Right cardiac atrium (tissue), 5 donors: ENCODE data around the gene MEF2D. TPM values are rescaled to one million over a fixed set of nuclear protein-coding genes. Genes with fewer than 3 reads are reported as not detected.

Source experiments
- ATAC-seq, 2 donors: fragments of 200-7000 bp; cut with Tn5 transposase; one replicate each; pipeline versions ENCODE4 v1.8.0 to v1.9.1; 2020; ENCODE audit warnings: moderate library complexity in 2 of 2, mild to moderate bottlenecking in 1 of 2
- DNase-seq, 3 donors: peaks; one replicate each; pipeline ENCODE4 v3.0.0-alpha.2; 2020
- H3K27ac ChIP-seq: one replicate; pipeline ENCODE4 v1.5.1; 2013; ENCODE audit warnings: mild to moderate bottlenecking, low read length, control low read depth, moderate library complexity
- H3K27me3 ChIP-seq: one replicate; pipeline ENCODE4 v1.6.1; 2013; ENCODE audit not compliant: control insufficient read depth, insufficient read depth
- H3K4me1 ChIP-seq: one replicate; pipeline ENCODE4 v1.6.1; 2013; ENCODE audit warnings: low read length; ENCODE audit not compliant: control insufficient read depth, insufficient read depth
- H3K4me3 ChIP-seq: one replicate; pipeline ENCODE4 v1.5.1; 2013; ENCODE audit warnings: low read length, control low read depth
- H3K9me3 ChIP-seq: one replicate; pipeline ENCODE4 v1.6.1; 2013; ENCODE audit warnings: low read length; ENCODE audit not compliant: control insufficient read depth
- WGBS: extraction: QIAGEN DNeasy Blood & Tissue Kit; methylation state at CpG from one replicate; pipeline ENCODE4 v1.1.7; 2013; 5-methylcytosine and 5-hydroxymethylcytosine counted together
- intact Hi-C, 4 donors: fragments of 100-400 bp; cut with DNase I; formaldehyde crosslinking; loops; one replicate each; pipeline versions ENCODE4 v1.11.0 to v1.14.0; 2022 to 2023
- polyA plus RNA-seq: library from polyadenylated mRNA; stranded (reverse); fragments of 200-250 nt; gene quantifications from one replicate; pipeline ENCODE4 v1.2.3, GENCODE V29; 2013
- total RNA-seq, 4 donors: library from RNA; stranded (reverse); fragmentation: NEBNext Ultra II Directional; extraction: Animal tissue kit (Norgen Biotek cat#: 25700); gene quantifications; one replicate each; pipeline ENCODE4 v1.2.1, GENCODE V29; 2021
- donor health status: healthy with polysubstance abuse.
- donor health status: DM: no; HTN: yes; CAD: no.
- donor health status: DM: no; HTN: no; CAD: no.
- donor health status: DM: no; HTN: yes; CAD: no; lungs with severe emphysema.
- donor health status: DM: yes; HTN: yes; CAD: no.

MEF2D gene
- total and polyA plus RNA-seq, 5 donors: 53.0 to 99.2 (median 89.1) TPM

DNA sequence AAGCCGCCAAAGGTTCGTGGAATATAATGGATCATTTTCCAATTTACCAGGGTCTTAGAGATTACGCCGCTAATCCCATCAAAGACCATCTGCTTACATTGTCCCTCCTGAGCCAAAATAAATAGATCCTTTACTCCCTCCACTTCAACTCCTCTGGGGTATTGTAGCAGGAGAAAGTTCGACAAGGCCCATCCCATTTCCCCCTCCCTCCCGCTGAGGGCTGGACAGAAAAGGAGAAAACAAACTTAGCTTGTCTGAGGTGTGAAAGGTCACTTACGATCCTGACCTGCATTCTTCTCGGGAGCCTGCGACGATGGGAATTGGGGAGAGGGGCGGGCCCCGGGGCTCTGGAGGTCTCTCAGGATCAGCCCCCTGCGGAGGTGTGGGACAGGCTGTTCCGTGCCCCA is 60.8 kb downstream of the MEF2D start:
- ATAC-seq (no peak), DNase-seq (no peak)
- H3K27me3 ChIP-seq: no peaks in the 10 kb centered on the region
- intact Hi-C loops: loop anchor here in 1 of 4 donors (5.0 kb wide), 1 partner anchor 52 kb away; no protein-coding TSS in a partner anchor
- peaks cover 7% of the 10 kb centered on the region for H3K4me1 ChIP-seq
- H3K9me3 ChIP-seq: no peaks in the 10 kb centered on the region
- H3K27ac ChIP-seq: no peak overlapping the region
- H3K4me3 ChIP-seq: no peak overlapping the region
- WGBS: 12% methylated on average over 14 of the region's 14 CpGs

DNA sequence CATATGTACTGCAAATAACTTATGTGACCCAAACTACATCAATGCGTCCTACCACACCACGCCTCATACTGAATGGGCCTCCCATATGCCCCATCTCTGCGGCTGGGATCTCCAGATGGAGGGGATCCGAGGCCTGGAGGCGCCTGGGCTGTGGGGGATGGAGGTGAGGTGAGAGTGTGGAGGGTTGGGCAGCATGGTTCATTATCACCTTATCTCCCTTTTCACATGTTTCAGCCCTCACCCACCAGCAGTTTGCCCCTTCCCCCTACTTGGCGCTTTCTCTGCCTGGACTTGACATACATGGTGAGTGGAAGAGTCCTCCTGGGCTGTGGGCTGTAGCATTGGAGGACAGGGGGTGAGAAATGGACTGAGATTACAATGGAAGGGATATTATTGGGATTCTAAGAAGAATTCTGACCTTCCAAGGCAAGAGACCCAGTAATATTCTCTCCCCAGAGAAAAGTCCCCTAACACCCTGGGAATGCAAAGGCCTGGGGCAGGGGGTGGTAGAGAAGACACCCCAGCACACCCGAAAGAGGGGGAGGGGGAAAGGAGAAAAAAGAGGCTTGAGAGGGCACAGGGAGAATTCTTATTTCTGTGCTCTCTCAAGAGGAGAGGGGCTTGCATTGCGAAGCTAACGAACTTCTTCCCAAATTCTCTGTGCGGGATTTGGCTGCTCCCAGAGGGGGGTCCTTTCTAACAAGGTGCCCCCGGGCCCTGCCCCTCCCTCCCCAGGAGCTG is 61.4 kb downstream of the MEF2D start:
- H3K27me3 ChIP-seq: no peaks in the 10 kb centered on the region
- intact Hi-C loops: no loop called here
- H3K27ac ChIP-seq: no peak overlapping the region
- H3K4me1 ChIP-seq: peaks cover 7% of the 10 kb centered on the region
- 37% methylated on average over 11 of the region's 11 CpGs for WGBS
- no peak for ATAC-seq
- H3K9me3 ChIP-seq: no peaks in the 10 kb centered on the region
- DNase-seq: no peak
- H3K4me3 ChIP-seq: no peak overlapping the region

DNA sequence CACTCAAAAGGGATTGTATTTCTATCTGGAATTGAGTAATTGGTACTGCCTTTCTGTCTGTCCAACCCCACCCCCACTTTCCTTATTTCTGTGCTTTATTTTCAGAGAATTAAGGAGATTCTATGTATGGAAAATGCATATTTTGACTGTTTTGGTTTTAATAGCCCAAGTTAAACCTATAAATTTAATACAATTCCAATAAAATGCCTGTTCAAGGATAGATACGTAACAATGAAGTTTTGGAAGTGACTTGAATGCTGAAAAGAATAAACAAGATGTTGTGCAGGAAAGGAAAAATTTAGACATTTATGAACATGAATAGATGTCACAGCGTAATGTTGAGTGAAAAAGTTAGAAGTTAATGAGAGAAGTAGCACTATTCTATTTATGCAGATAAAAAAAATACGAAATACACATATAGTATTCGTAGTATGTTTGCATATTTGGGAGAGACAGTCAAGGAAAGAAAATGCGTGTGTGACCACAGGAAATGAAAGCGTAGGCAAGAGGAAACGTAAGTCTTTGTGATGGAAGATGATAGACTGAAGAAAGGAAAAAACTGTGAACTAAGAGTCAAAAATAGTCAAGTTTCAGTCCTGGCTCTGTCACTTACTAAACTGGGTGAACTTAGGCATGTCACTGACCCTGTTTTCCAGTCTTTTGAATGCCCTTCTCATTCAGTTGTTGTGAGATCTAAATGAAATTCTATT is 62.1 kb downstream of the MEF2D start:
- H3K27me3 ChIP-seq: no peaks in the 10 kb centered on the region
- intact Hi-C loops: no loop called here
- no peak for DNase-seq
- H3K4me3 ChIP-seq: no peak overlapping the region
- no peaks in the 10 kb centered on the region for H3K9me3 ChIP-seq
- WGBS: 48% methylated on average over 7 of the region's 7 CpGs
- ATAC-seq: no peak
- no peak overlapping the region for H3K27ac ChIP-seq
- H3K4me1 ChIP-seq: peaks cover 7% of the 10 kb centered on the region

DNA sequence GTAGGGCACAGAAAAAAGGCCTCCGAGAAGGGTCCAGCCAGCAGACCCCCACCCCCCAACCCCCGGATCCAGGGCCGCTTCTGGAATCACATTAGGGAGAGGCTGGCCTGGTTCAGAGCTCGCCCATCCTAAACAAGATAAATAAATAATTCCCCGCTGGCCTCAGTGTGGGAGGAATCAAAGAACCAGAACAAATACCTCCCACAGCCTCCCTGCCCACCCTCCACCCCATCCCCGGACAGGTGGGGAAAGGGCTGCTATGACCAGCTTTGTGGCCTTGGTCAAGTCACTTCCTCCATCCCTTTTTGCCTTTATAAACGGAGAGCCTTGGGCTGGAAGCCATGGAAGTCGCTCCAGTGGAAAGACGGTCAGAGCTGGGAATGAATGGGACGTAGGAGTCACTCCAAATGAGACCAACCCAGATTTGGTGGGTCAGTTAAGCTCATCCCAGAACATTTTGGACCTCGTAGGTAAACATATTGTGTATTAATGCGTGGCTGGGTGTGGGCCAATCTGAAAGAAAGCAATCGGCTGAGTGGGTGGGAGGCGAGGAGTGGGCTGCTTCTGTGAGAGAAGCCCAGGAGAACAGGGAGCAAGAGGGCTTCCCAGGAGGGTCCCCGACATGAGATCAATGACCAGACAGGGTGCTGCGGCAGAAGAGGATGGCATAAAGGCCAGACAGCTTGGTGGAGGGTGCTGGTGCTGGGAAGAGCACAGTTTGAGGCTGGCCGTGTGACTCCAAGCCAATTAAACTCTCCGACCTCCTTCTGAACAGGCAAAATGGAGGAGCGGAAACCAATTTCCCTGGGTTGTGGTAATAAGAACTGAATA is 63.3 kb downstream of the MEF2D start:
- intact Hi-C loops: no loop called here
- no peak overlapping the region for H3K27ac ChIP-seq
- H3K9me3 ChIP-seq: no peaks in the 10 kb centered on the region
- H3K4me3 ChIP-seq: no peak overlapping the region
- H3K27me3 ChIP-seq: no peaks in the 10 kb centered on the region
- DNase-seq: no peak
- ATAC-seq: no peak
- peaks cover 7% of the 10 kb centered on the region for H3K4me1 ChIP-seq
- WGBS: 25% methylated on average over 19 of the region's 19 CpGs

DNA sequence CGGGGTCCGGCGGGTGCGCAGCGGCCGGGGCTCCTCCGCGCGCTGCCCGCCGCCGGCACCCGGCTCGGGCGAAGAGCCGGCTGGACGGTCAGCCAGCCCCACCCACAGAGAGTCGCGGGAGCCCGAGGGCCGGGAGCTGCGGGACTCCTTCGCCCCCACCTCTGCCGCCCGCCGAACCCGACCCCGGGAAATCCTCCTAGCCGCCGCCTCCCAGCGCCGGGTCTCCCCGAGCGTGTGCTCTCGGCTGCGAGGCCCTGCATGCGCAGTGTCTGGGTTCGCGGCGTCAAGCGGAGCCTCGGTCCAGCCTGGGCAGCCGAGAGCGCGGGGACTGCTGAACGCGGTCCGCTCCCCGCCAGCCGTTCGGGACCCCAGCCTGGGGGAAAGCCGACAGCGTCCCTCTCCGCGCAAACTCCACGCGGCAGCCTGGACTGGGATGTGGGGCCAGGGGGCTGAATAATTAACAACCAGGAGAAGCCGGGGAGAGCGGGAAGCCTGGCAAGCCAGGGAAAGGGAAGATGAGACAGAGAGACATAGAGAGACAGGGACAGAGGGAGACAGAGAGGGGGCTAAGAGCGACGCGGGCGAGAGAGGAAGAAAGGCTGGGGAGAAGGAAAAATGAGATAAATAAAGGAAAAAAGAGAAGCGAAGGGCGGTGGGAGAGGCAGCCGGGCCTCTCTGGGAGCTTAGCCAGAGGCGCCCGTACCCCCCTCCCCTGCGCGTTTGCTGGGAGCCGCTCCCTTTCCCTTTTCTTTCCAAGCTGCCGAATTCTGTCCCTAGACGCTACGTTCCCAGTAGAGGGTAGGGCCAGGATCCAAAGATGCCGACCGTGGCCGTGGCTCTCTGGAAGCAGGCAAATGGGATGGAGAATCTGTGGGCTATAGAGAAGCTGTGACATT is 64.2 kb downstream of the MEF2D start:
- ATAC-seq: peak in 1 of 2 donors; percentile 29
- Histone ChIP-seq H3K4me3 (peak overlapping the region; percentile 52), H3K4me1 (peaks cover 7% of the 10 kb centered on the region), H3K27ac (no peak overlapping the region), H3K27me3 (no peaks in the 10 kb centered on the region), H3K9me3 (no peaks in the 10 kb centered on the region)
- WGBS: 2% methylated on average over 77 of the region's 77 CpGs
- DNase-seq: peak in 1 of 3 donors; percentile 47
- intact Hi-C loops: no loop called here

DNA sequence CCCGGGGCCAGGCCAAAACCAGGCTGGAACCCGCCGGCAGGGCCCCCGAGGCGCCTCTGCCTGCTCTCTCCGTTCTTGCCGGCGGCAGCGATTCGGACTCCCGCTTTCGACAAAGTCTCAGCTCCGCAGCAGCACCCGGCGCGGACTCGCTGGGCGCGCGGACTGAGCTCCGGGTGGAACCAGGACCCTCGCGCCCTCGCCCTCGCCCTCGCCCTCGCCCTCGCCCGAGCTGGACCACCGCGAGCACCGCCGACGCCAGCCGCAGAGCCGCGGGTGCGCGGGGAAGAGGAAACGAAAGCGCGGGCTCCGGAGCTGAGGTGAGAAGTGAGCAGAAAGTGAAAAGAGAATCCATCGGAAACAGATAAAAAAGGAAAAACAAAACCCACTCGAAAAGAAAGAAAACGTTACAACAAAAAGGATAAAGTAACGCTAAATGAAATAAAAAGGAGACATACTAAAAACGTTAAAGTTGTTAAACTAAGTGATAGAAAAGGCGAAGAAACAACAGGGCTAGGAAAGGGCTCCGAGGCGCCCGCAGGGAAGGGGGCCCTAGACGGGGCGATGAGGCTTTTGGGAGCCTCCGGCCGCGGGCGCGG is 64.9 kb downstream of the MEF2D start:
- ATAC-seq: no peak
- intact Hi-C loops: no loop called here
- no peaks in the 10 kb centered on the region for H3K27me3 ChIP-seq
- H3K4me3 ChIP-seq: peak overlapping the region; percentile 52
- peaks cover 7% of the 10 kb centered on the region for H3K4me1 ChIP-seq
- 6% methylated on average over 59 of the region's 59 CpGs for WGBS
- peak in 1 of 3 donors; percentile 48 for DNase-seq
- H3K9me3 ChIP-seq: no peaks in the 10 kb centered on the region
- H3K27ac ChIP-seq: no peak overlapping the region

DNA sequence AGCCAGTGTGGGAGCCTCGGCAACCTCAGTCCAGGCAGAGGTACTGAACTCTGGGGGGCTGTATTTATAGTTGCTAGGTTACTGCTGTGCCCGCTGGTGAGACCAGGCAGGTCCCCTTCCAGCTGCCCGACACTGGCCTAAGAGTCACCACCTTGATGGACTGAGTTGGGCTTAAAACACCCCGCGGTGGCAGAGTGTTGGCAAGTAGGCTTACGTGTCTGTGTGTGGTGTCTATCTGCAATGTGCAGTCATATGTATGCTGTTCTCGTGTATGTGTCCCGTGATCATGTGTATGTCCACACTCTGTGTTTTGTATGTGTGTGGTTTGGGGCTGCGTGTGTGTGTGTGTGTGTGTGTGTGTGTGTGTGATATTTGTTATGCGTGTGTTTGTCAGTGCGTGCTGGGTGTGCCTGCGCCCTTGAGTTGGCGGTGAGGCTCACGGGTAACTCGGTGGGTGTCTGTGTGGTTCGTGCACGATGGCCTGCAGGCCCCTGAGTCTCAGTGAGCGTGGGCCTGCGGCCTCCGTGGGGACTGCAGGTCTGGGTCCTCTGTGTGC is 65.5 kb downstream of the MEF2D start:
- Histone ChIP-seq H3K4me1 (peaks cover 7% of the 10 kb centered on the region), H3K9me3 (no peaks in the 10 kb centered on the region), H3K4me3 (peak overlapping the region; percentile 52), H3K27ac (no peak overlapping the region), H3K27me3 (no peaks in the 10 kb centered on the region)
- ATAC-seq: peak in 1 of 2 donors; percentile 30
- no peak for DNase-seq
- WGBS: 36% methylated on average over 20 of the region's 20 CpGs
- intact Hi-C loops: no loop called here

DNA sequence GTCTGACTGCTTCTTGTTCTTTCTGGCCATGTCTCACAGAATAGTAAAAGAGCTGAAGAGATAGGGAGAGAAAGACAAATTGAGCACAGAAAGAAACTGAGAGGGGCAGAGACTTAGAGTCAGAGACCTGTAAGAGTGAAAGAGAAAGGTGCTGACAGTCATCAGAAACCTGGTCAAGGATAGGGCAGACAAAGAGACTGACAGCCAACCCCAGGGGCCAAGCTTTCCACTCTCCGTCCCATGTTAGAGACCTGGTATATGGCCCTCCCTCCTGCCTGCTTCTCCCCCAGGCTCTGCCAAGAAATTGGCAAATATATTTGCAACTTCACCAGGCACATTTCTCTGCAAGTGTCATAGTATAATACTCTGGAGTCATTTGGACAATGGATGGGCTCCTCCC is 67.0 kb downstream of the MEF2D start:
- no peak overlapping the region for H3K27ac ChIP-seq
- WGBS: 68% methylated on average over 1 of the region's 1 CpG
- no peaks in the 10 kb centered on the region for H3K9me3 ChIP-seq
- H3K27me3 ChIP-seq: no peaks in the 10 kb centered on the region
- DNase-seq (no peak), ATAC-seq (no peak)
- H3K4me1 ChIP-seq: peaks cover 7% of the 10 kb centered on the region
- intact Hi-C loops: no loop called here
- H3K4me3 ChIP-seq: no peak overlapping the region

DNA sequence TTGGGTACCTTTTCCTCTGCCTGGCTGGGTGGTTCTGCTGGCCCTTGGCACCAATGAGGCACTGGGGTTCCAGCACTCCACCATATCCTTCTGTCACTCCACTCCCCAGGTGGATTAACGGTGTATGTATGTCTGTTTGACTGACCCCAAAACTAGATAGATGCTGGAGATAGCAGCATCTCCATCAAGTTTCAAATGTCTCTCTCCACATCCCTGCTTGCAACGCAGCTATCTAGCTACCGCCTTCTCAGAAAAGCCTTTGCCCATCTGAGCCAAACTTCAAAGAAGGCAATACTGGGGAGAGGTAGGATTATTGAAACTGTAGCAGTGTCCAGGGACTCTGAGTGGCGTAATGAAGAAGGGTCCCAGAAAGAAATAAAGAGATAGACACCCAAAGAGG is 67.5 kb downstream of the MEF2D start:
- intact Hi-C loops: no loop called here

DNA sequence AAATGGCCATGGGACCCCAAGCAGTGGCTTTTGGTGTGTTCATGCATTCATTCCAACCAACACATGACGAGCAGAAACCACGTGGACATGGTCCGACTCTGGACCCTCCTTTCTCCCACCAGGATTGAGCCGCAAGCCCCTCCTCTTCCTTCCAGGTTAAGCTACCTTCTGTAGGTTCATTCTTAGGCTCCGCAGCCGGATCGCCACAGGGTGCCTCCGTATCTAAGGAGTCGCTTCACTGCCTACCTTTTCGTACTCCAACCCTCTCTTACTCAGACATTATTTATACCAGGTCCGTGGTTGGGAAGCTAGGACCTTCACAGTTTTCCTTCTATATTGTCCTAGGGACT is 67.9 kb downstream of the MEF2D start:
- no peak for ATAC-seq
- Histone ChIP-seq H3K27ac (no peak overlapping the region), H3K4me3 (no peak overlapping the region), H3K27me3 (no peaks in the 10 kb centered on the region), H3K4me1 (peaks cover 7% of the 10 kb centered on the region), H3K9me3 (no peaks in the 10 kb centered on the region)
- WGBS: 21% methylated on average over 11 of the region's 11 CpGs
- no peak for DNase-seq
- intact Hi-C loops: no loop called here

More for the DNA sequence above, 67.5 kb downstream of the MEF2D start:
- WGBS: 39% methylated on average over 4 of the region's 4 CpGs
- Histone ChIP-seq H3K27me3 (no peaks in the 10 kb centered on the region), H3K27ac (no peak overlapping the region), H3K4me3 (no peak overlapping the region), H3K9me3 (no peaks in the 10 kb centered on the region), H3K4me1 (peaks cover 7% of the 10 kb centered on the region)
- ATAC-seq: no peak
- DNase-seq: no peak
